HepG2 (cell line): ENCODE results near the gene OVOL2. TPM values are rescaled to one million over a fixed set of nuclear protein-coding genes. Genes with fewer than 3 reads are reported as not detected.

Experiments used
- FOXP1 ChIP-seq, 2 experiments: fragments of 450-650 bp in 1 of 2; IDR thresholded peaks; 2 replicates each; pipeline ENCODE4 v1.6.1; 2017 to 2018; ENCODE audit warnings: antibody characterized with exemption in 1 of 2
- HOXA9 ChIP-seq: sonication (generic); formaldehyde crosslinking; IDR thresholded peaks from 2 replicates; pipeline ENCODE4 v1.8.1; 2022; ENCODE audit warnings: missing genetic modification reagents, mild to moderate bottlenecking, moderate library complexity, borderline replicate concordance
- KLF9 ChIP-seq: IDR thresholded peaks from 2 replicates; pipeline ENCODE4 v1.6.1; 2016; ENCODE audit warnings: low read depth
- MZF1 ChIP-seq: sonication (generic); formaldehyde crosslinking; IDR thresholded peaks from 2 replicates; pipeline ENCODE4 v1.8.1; 2023; ENCODE audit warnings: mild to moderate bottlenecking, missing genetic modification reagents, borderline replicate concordance
- NONO ChIP-seq, 2 experiments: fragments of 450-650 bp in 1 of 2; sonication (generic) in 1 of 2; formaldehyde crosslinking in 1 of 2; IDR thresholded peaks in 1 of 2; conservative IDR thresholded peaks in 1 of 2; 2 replicates each; pipeline versions ENCODE4 v1.6.1 to v1.8.0; 2017 to 2022; ENCODE audit warnings: mild to moderate bottlenecking in 1 of 2, missing genetic modification reagents in 1 of 2, moderate library complexity in 1 of 2
- PHB2 ChIP-seq: fragments of 450-650 bp; IDR thresholded peaks from 2 replicates; pipeline ENCODE4 v1.6.1; 2018; ENCODE audit not compliant: partially characterized antibody
- RNF219 ChIP-seq: sonication (generic); formaldehyde crosslinking; IDR thresholded peaks from 2 replicates; pipeline ENCODE4 v1.5.0; 2020; ENCODE audit warnings: mild to moderate bottlenecking, missing genetic modification reagents
- XRCC5 ChIP-seq: fragments of 200-400 bp; formaldehyde crosslinking; optimal IDR thresholded peaks from 2 replicates; pipeline ENCODE3; 2017; ENCODE audit warnings: mild to moderate bottlenecking, low read length
- ZGPAT ChIP-seq: IDR thresholded peaks from 2 replicates; pipeline ENCODE4 v1.6.1; 2016; ENCODE audit warnings: mild to moderate bottlenecking
- ZNF350 ChIP-seq: sonication (generic); formaldehyde crosslinking; IDR thresholded peaks from 2 replicates; pipeline ENCODE4 v1.4.0; 2020; ENCODE audit warnings: mild to moderate bottlenecking, low read depth, missing genetic modification reagents, borderline replicate concordance
- ZNF501 ChIP-seq: sonication (generic); formaldehyde crosslinking; IDR thresholded peaks from 2 replicates; pipeline ENCODE4 v1.5.1; 2020; ENCODE audit warnings: mild to moderate bottlenecking, moderate library complexity, missing genetic modification reagents
- ZNF687 ChIP-seq: sonication (generic); formaldehyde crosslinking; IDR thresholded peaks from 2 replicates; pipeline ENCODE4 v1.5.1; 2020; ENCODE audit warnings: mild to moderate bottlenecking, missing genetic modification reagents, moderate library complexity
- ZNF792 ChIP-seq: IDR thresholded peaks from 2 replicates; pipeline ENCODE4 v1.6.1; 2016
- ZNF816 ChIP-seq: sonication (generic); formaldehyde crosslinking; IDR thresholded peaks from 2 replicates; pipeline ENCODE4 v1.8.0; 2022; ENCODE audit warnings: missing genetic modification reagents, mild to moderate bottlenecking, borderline replicate concordance
- ZUFSP ChIP-seq: sonication (generic); formaldehyde crosslinking; IDR thresholded peaks from 2 replicates; pipeline ENCODE4 v1.9.0; 2021; ENCODE audit warnings: missing genetic modification reagents, mild to moderate bottlenecking, borderline replicate concordance
- polyA plus RNA-seq, 8 experiments: library from polyadenylated mRNA; depleted of rRNA in 3 of 8; stranded (reverse) in 7 of 8; unstranded in 1 of 8; fragments of >200 nt; fragmentation: Illumina TruSeq in 4 of 8; extraction: Trizol in 4 of 8; gene quantifications; 2 replicates each; pipeline versions ENCODE4 v1.2.1 to v1.2.3, GENCODE V29; 2011 to 2016; ENCODE audit warnings: low read depth in 4 of 8, missing spikeins in 1 of 8, mixed read lengths in 1 of 8; ENCODE audit not compliant: insufficient read depth in 1 of 8
- total RNA-seq, 5 experiments: library from RNA; depleted of rRNA; stranded (reverse); fragments of >200 nt; fragmentation: Illumina TruSeq; extraction: Trizol; gene quantifications; 2 replicates each; pipeline ENCODE4 v1.2.3, GENCODE V29; 2016; ENCODE audit warnings: low read depth in 1 of 5
- TF ChIP-seq, protein P1 (sequence below): IDR thresholded peaks from 2 replicates; pipeline ENCODE4 v1.6.1; 2018; ENCODE audit warnings: missing genetic modification reagents

The OVOL2 gene
- total and polyA plus RNA-seq, 2 of the 13 experiments (the other 11 are each of a cell fraction or from before 2014, with no cell fraction given): 0.20 to 0.31 TPM

GRCh38 chr20:17985388-17986018 is 72.2 kb downstream of the OVOL2 start (continued):
- no peak for TF ChIP-seq ZNF350 (CRISPR knock-in tag)
- peak; percentile 93 for TF ChIP-seq ZGPAT (CRISPR knock-in tag)
- no peak for TF ChIP-seq MZF1 (CRISPR knock-in tag)
- no peak for TF ChIP-seq ZNF687 (CRISPR knock-in tag)
- TF ChIP-seq NONO (IDR thresholded peaks at IDR 0.05): no peak
- TF ChIP-seq NONO (CRISPR knock-in tag; conservative IDR thresholded peaks at IDR 0.05): peak; percentile 85
- peak; percentile 97 for TF ChIP-seq ZNF792
- TF ChIP-seq KLF9 (CRISPR knock-in tag): peak; percentile 42; the same call in 1 of the 2 replicates
- no peak for TF ChIP-seq PHB2
- no peak for TF ChIP-seq ZUFSP (CRISPR knock-in tag)
- peak; percentile 56; the same call in 1 of the 2 replicates for TF ChIP-seq FOXP1 (IDR thresholded peaks at IDR 0.05)
- TF ChIP-seq FOXP1 (CRISPR knock-in tag; IDR thresholded peaks at IDR 0.05): peak; percentile 85
- no peak for TF ChIP-seq HOXA9 (CRISPR knock-in tag)
- TF ChIP-seq ZNF501 (CRISPR knock-in tag): no peak
- no peak for TF ChIP-seq RNF219 (CRISPR knock-in tag)
- TF ChIP-seq ZNF816 (CRISPR knock-in tag): peak; percentile 82; the same call in 1 of the 2 replicates
- TF ChIP-seq XRCC5: no peak
- TF ChIP-seq, protein P1, sequence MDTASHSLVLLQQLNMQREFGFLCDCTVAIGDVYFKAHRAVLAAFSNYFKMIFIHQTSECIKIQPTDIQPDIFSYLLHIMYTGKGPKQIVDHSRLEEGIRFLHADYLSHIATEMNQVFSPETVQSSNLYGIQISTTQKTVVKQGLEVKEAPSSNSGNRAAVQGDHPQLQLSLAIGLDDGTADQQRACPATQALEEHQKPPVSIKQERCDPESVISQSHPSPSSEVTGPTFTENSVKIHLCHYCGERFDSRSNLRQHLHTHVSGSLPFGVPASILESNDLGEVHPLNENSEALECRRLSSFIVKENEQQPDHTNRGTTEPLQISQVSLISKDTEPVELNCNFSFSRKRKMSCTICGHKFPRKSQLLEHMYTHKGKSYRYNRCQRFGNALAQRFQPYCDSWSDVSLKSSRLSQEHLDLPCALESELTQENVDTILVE (CRISPR knock-in tag): peak; percentile 90
